ENCODE results near the gene ZC3H4.

DNA sequence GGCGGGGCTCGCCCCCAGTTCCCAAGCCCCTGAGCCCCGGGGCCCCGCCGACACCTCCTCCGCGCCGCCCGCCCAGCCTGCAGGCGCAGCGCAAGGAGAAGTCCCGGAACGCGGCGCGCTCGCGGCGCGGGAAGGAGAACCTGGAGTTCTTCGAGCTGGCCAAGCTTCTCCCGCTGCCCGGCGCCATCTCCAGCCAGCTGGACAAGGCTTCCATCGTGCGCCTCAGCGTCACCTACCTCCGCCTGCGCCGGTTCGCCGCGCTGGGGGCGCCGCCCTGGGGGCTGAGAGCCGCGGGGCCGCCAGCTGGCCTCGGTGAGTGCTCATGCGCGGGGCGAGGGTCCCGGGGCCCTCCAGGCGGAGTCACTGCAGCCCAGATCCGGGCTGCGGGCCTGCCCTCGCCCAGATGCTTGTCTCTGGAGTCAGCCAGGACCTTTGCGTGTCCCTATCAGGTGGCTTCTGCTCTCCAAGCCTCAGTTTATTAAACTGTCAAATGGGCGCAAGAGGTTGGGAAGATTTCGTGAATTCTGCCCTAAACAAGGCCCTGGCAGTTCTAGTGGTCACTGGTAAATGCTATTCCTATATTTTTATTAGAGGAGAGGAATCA is 91.9 kb downstream of the ZC3H4 start:
- TF ChIP-seq ZFP30 (CRISPR knock-in tag; IDR thresholded peaks at IDR 0.05) = no peak
- no peak for TF ChIP-seq ZFP3 (CRISPR knock-in tag; IDR thresholded peaks at IDR 0.05)
- no peak for TF ChIP-seq ESRRG (CRISPR knock-in tag; IDR thresholded peaks at IDR 0.05)
- no peak for TF ChIP-seq ZNF8 (CRISPR knock-in tag; IDR thresholded peaks at IDR 0.05)
- TF ChIP-seq PATZ1 (CRISPR knock-in tag; IDR thresholded peaks at IDR 0.05; ENCODE audit: borderline replicate concordance) = no peak
- TF ChIP-seq, protein P1, sequence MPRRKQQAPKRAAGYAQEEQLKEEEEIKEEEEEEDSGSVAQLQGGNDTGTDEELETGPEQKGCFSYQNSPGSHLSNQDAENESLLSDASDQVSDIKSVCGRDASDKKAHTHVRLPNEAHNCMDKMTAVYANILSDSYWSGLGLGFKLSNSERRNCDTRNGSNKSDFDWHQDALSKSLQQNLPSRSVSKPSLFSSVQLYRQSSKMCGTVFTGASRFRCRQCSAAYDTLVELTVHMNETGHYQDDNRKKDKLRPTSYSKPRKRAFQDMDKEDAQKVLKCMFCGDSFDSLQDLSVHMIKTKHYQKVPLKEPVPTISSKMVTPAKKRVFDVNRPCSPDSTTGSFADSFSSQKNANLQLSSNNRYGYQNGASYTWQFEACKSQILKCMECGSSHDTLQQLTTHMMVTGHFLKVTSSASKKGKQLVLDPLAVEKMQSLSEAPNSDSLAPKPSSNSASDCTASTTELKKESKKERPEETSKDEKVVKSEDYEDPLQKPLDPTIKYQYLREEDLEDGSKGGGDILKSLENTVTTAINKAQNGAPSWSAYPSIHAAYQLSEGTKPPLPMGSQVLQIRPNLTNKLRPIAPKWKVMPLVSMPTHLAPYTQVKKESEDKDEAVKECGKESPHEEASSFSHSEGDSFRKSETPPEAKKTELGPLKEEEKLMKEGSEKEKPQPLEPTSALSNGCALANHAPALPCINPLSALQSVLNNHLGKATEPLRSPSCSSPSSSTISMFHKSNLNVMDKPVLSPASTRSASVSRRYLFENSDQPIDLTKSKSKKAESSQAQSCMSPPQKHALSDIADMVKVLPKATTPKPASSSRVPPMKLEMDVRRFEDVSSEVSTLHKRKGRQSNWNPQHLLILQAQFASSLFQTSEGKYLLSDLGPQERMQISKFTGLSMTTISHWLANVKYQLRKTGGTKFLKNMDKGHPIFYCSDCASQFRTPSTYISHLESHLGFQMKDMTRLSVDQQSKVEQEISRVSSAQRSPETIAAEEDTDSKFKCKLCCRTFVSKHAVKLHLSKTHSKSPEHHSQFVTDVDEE (CRISPR knock-in tag; IDR thresholded peaks at IDR 0.05) = no peak
